ENCODE results near the gene ROBO1. TPM values are rescaled to one million over a fixed set of nuclear protein-coding genes. Genes with fewer than 3 reads are reported as not detected.

Gene ROBO1
- total and polyA plus RNA-seq, 4 donors: 68.8 to 181 (median 106) TPM

- no peaks in the 10 kb centered on the region for H3K36me3 ChIP-seq (ENCODE audit: control insufficient read depth, insufficient read depth, low read length)
- DNase-seq (ENCODE audit: low read depth in 4 of 6, low spot score in 6 of 6): peak in 2 of 6 donors; percentile 14 to 37
- H3K9me3 ChIP-seq (ENCODE audit: control insufficient read depth, insufficient read depth, low read length): no peaks in the 10 kb centered on the region
- H3K27me3 ChIP-seq (ENCODE audit: control insufficient read depth, insufficient read depth, low read length): no peaks in the 10 kb centered on the region
- no peaks in the 10 kb centered on the region for H3K4me1 ChIP-seq (ENCODE audit: control insufficient read depth, insufficient read depth, low read length)
- no peak overlapping the region for H3K27ac ChIP-seq (ENCODE audit: low read depth, low read length)
- no peak overlapping the region for H3K4me3 ChIP-seq (ENCODE audit: low read depth, low read length)
- WGBS (ENCODE audit: insufficient coverage): no CpG with 5 or more reads among the region's 5 CpGs
Observed at GRCh38 chr3:79543218-79543982, 224.4 kb downstream of the ROBO1 start.

GRCh38 chr3:79534727-79535126 lies 233.1 kb downstream of the ROBO1 start:
- Histone ChIP-seq H3K27me3 (ENCODE audit: control insufficient read depth, insufficient read depth, low read length) (no peaks in the 10 kb centered on the region), H3K4me3 (ENCODE audit: low read depth, low read length) (no peak overlapping the region), H3K36me3 (ENCODE audit: control insufficient read depth, insufficient read depth, low read length) (no peaks in the 10 kb centered on the region), H3K4me1 (ENCODE audit: control insufficient read depth, insufficient read depth, low read length) (no peaks in the 10 kb centered on the region), H3K9me3 (ENCODE audit: control insufficient read depth, insufficient read depth, low read length) (no peaks in the 10 kb centered on the region), H3K27ac (ENCODE audit: low read depth, low read length) (no peak overlapping the region)
- WGBS (ENCODE audit: insufficient coverage): 60% methylated on average over 2 of the region's 4 CpGs
- DNase-seq (ENCODE audit: low read depth in 4 of 6, low spot score in 6 of 6): no peak

- Histone ChIP-seq H3K36me3 (ENCODE audit: control insufficient read depth, insufficient read depth, low read length) (no peaks in the 10 kb centered on the region), H3K27ac (ENCODE audit: low read depth, low read length) (no peak overlapping the region), H3K9me3 (ENCODE audit: control insufficient read depth, insufficient read depth, low read length) (no peaks in the 10 kb centered on the region), H3K4me1 (ENCODE audit: control insufficient read depth, insufficient read depth, low read length) (no peaks in the 10 kb centered on the region), H3K4me3 (ENCODE audit: low read depth, low read length) (no peak overlapping the region), H3K27me3 (ENCODE audit: control insufficient read depth, insufficient read depth, low read length) (no peaks in the 10 kb centered on the region)
- DNase-seq (ENCODE audit: low read depth in 4 of 6, low spot score in 6 of 6): no peak
- 100% methylated on average over 2 of the region's 8 CpGs for WGBS (ENCODE audit: insufficient coverage)
Observed at GRCh38 chr3:79531566-79532295, 236.1 kb downstream of the ROBO1 start.

GRCh38 chr3:79521221-79521848 lies 246.5 kb downstream of the ROBO1 start:
- DNase-seq (ENCODE audit: low read depth in 4 of 6, low spot score in 6 of 6): peak; percentile 40 to 93 (median 54)
- Histone ChIP-seq H3K36me3 (ENCODE audit: control insufficient read depth, insufficient read depth, low read length) (no peaks in the 10 kb centered on the region), H3K4me1 (ENCODE audit: control insufficient read depth, insufficient read depth, low read length) (no peaks in the 10 kb centered on the region), H3K27ac (ENCODE audit: low read depth, low read length) (no peak overlapping the region), H3K27me3 (ENCODE audit: control insufficient read depth, insufficient read depth, low read length) (no peaks in the 10 kb centered on the region), H3K4me3 (ENCODE audit: low read depth, low read length) (no peak overlapping the region), H3K9me3 (ENCODE audit: control insufficient read depth, insufficient read depth, low read length) (no peaks in the 10 kb centered on the region)
- WGBS (ENCODE audit: insufficient coverage): no CpG with 5 or more reads among the region's 8 CpGs

GRCh38 chr3:79517766-79518413 lies 249.9 kb downstream of the ROBO1 start:
- no peaks in the 10 kb centered on the region for H3K36me3 ChIP-seq (ENCODE audit: control insufficient read depth, insufficient read depth, low read length)
- no peak overlapping the region for H3K4me3 ChIP-seq (ENCODE audit: low read depth, low read length)
- peak in 4 of 6 donors; percentile 19 to 80 (median 42) for DNase-seq (ENCODE audit: low read depth in 4 of 6, low spot score in 6 of 6)
- H3K27me3 ChIP-seq (ENCODE audit: control insufficient read depth, insufficient read depth, low read length): no peaks in the 10 kb centered on the region
- H3K27ac ChIP-seq (ENCODE audit: low read depth, low read length): no peak overlapping the region
- no peaks in the 10 kb centered on the region for H3K4me1 ChIP-seq (ENCODE audit: control insufficient read depth, insufficient read depth, low read length)
- H3K9me3 ChIP-seq (ENCODE audit: control insufficient read depth, insufficient read depth, low read length): no peaks in the 10 kb centered on the region
- no CpG with 5 or more reads among the region's 2 CpGs for WGBS (ENCODE audit: insufficient coverage)

GRCh38 chr3:79516795-79517194 lies 251.0 kb downstream of the ROBO1 start:
- H3K9me3 ChIP-seq (ENCODE audit: control insufficient read depth, insufficient read depth, low read length): no peaks in the 10 kb centered on the region
- H3K36me3 ChIP-seq (ENCODE audit: control insufficient read depth, insufficient read depth, low read length): no peaks in the 10 kb centered on the region
- no peaks in the 10 kb centered on the region for H3K27me3 ChIP-seq (ENCODE audit: control insufficient read depth, insufficient read depth, low read length)
- H3K4me1 ChIP-seq (ENCODE audit: control insufficient read depth, insufficient read depth, low read length): no peaks in the 10 kb centered on the region
- no peak overlapping the region for H3K27ac ChIP-seq (ENCODE audit: low read depth, low read length)
- WGBS (ENCODE audit: insufficient coverage): 98% methylated on average over 4 of the region's 4 CpGs
- no peak for DNase-seq (ENCODE audit: low read depth in 4 of 6, low spot score in 6 of 6)
- H3K4me3 ChIP-seq (ENCODE audit: low read depth, low read length): no peak overlapping the region

- H3K4me1 ChIP-seq (ENCODE audit: control insufficient read depth, insufficient read depth, low read length): no peaks in the 10 kb centered on the region
- H3K36me3 ChIP-seq (ENCODE audit: control insufficient read depth, insufficient read depth, low read length): no peaks in the 10 kb centered on the region
- H3K4me3 ChIP-seq (ENCODE audit: low read depth, low read length): no peak overlapping the region
- peak in 2 of 6 donors; percentile 80 to 90 for DNase-seq (ENCODE audit: low read depth in 4 of 6, low spot score in 6 of 6)
- no peaks in the 10 kb centered on the region for H3K27me3 ChIP-seq (ENCODE audit: control insufficient read depth, insufficient read depth, low read length)
- 21% methylated on average over 2 of the region's 4 CpGs for WGBS (ENCODE audit: insufficient coverage)
- no peaks in the 10 kb centered on the region for H3K9me3 ChIP-seq (ENCODE audit: control insufficient read depth, insufficient read depth, low read length)
- no peak overlapping the region for H3K27ac ChIP-seq (ENCODE audit: low read depth, low read length)
Observed at GRCh38 chr3:79515072-79515471, 252.7 kb downstream of the ROBO1 start.

- Histone ChIP-seq H3K4me1 (ENCODE audit: control insufficient read depth, insufficient read depth, low read length) (no peaks in the 10 kb centered on the region), H3K9me3 (ENCODE audit: control insufficient read depth, insufficient read depth, low read length) (no peaks in the 10 kb centered on the region), H3K36me3 (ENCODE audit: control insufficient read depth, insufficient read depth, low read length) (no peaks in the 10 kb centered on the region), H3K27me3 (ENCODE audit: control insufficient read depth, insufficient read depth, low read length) (no peaks in the 10 kb centered on the region), H3K4me3 (ENCODE audit: low read depth, low read length) (no peak overlapping the region), H3K27ac (ENCODE audit: low read depth, low read length) (no peak overlapping the region)
- DNase-seq (ENCODE audit: low read depth in 4 of 6, low spot score in 6 of 6): no peak
- WGBS (ENCODE audit: insufficient coverage): no CpG with 5 or more reads among the region's 3 CpGs
Observed at GRCh38 chr3:79514069-79514468, 253.7 kb downstream of the ROBO1 start.

- no peaks in the 10 kb centered on the region for H3K4me1 ChIP-seq (ENCODE audit: control insufficient read depth, insufficient read depth, low read length)
Observed at GRCh38 chr3:79506751-79507150, 261.0 kb downstream of the ROBO1 start.

More at GRCh38 chr3:79506751-79507150, 261.0 kb downstream of the ROBO1 start:
- WGBS (ENCODE audit: insufficient coverage): no CpG with 5 or more reads among the region's 1 CpG
- no peak for DNase-seq (ENCODE audit: low read depth in 4 of 6, low spot score in 6 of 6)
- H3K36me3 ChIP-seq (ENCODE audit: control insufficient read depth, insufficient read depth, low read length): no peaks in the 10 kb centered on the region
- H3K27me3 ChIP-seq (ENCODE audit: control insufficient read depth, insufficient read depth, low read length): no peaks in the 10 kb centered on the region
- H3K4me3 ChIP-seq (ENCODE audit: low read depth, low read length): no peak overlapping the region
- H3K9me3 ChIP-seq (ENCODE audit: control insufficient read depth, insufficient read depth, low read length): no peaks in the 10 kb centered on the region
- no peak overlapping the region for H3K27ac ChIP-seq (ENCODE audit: low read depth, low read length)

All from spinal cord (tissue), 10 donors.